Measurements from ENCODE around the gene SUN1. TPM values are rescaled to one million over a fixed set of nuclear protein-coding genes. Genes with fewer than 3 reads are reported as not detected.

Gene SUN1
- total and polyA plus RNA-seq, 2 of the 8 experiments (the other 6 are each of a cell fraction or from before 2014, with no cell fraction given) = 108 to 158 TPM

- POLR2A ChIA-PET (ENCODE audit: partially characterized antibody) = interaction anchor here (1.6 kb wide), 1 partner anchor 29 kb away, joined by 4 read pairs; no protein-coding TSS in a partner anchor
- Histone ChIP-seq H3K4me1 (replicated peaks in 1 of 4; ENCODE audit: control insufficient read depth in 3 of 4, insufficient read depth in 4 of 4, low read length in 3 of 4) (no peaks in the 10 kb centered on the region), H3K79me1 (ENCODE audit: low read depth, low read length) (no peaks in the 10 kb centered on the region; the same call in 1 of the 2 replicates), H3K4me2 (ENCODE audit: insufficient read depth in 1 of 2, low read depth in 2 of 2, low read length in 2 of 2) (no peak overlapping the region), H3K18ac (ENCODE audit: extremely low read depth, low read length) (no peak overlapping the region), H3K23ac (ENCODE audit: insufficient read length) (no peak overlapping the region), H2BK15ac (ENCODE audit: low read length) (no peak overlapping the region), H2AK5ac (ENCODE audit: low read depth, low read length) (no peak overlapping the region), H2AFZ (ENCODE audit: low read length) (no peak overlapping the region), H3K9ac (replicated peaks in 1 of 4; ENCODE audit: extremely low read depth in 1 of 4, low read depth in 3 of 4, low read length in 3 of 4) (no peak overlapping the region), H4K91ac (replicated peaks; ENCODE audit: insufficient read length, low read length) (no peak overlapping the region), H3K79me2 (ENCODE audit: control insufficient read depth in 1 of 2, insufficient read depth in 2 of 2, low read length in 2 of 2) (peaks cover 0 to 1% of the 10 kb centered on the region in 2 experiments; a peak in 1 of 4 replicates), H2BK12ac (ENCODE audit: low read depth, low read length) (no peak overlapping the region), H2BK20ac (ENCODE audit: low read length) (no peak overlapping the region), H3K27me3 (replicated peaks in 1 of 4; ENCODE audit: control insufficient read depth in 3 of 4, extremely low read depth in 1 of 4, insufficient read depth in 3 of 4, low read length in 3 of 4) (no peaks in the 10 kb centered on the region), H4K20me1 (replicated peaks in 1 of 2; ENCODE audit: control insufficient read depth in 1 of 2, insufficient read depth in 2 of 2, low read length in 2 of 2) (peaks cover 3 to 27% of the 10 kb centered on the region in 2 experiments), H3K23me2 (ENCODE audit: low read depth, low read length) (no peaks in the 10 kb centered on the region), H3K36me3 (ENCODE audit: control insufficient read depth in 2 of 4, insufficient read depth in 4 of 4, low read length in 3 of 4) (peaks cover 25 to 77% (median 67%) of the 10 kb centered on the region in 4 experiments), H2BK5ac (ENCODE audit: low read depth, low read length) (no peak overlapping the region), H3K14ac (ENCODE audit: insufficient read length) (no peak overlapping the region), H3K27ac (ENCODE audit: low read depth, low read length) (no peak overlapping the region), H4K8ac (ENCODE audit: extremely low read depth, insufficient read depth, low read length) (no peak overlapping the region), H3K4me3 (ENCODE audit: extremely low read depth in 1 of 4, insufficient read depth in 2 of 4, low read depth in 3 of 4, low read length in 4 of 4) (no peak overlapping the region), H3K9me3 (ENCODE audit: insufficient read depth in 2 of 2, low read depth in 1 of 2, low read length in 1 of 2) (no peaks in the 10 kb centered on the region), H4K5ac (ENCODE audit: insufficient read length, low read depth, low read length) (no peak overlapping the region), H2BK120ac (replicated peaks; ENCODE audit: low read depth, low read length) (no peak overlapping the region), H3K4ac (replicated peaks; ENCODE audit: insufficient read length, low read depth, low read length) (no peak overlapping the region), H3K56ac (replicated peaks; ENCODE audit: insufficient read length, low read depth, low read length) (no peak overlapping the region)
- DNase-seq (ENCODE audit: low read depth in 1 of 2, low spot score in 2 of 2) = no peak
- no peak for FAIRE-seq
- 95% methylated on average over 29 of the region's 30 CpGs; no CpG with 5 or more reads in 1 of the 2 experiments for WGBS, 2 experiments (ENCODE audit: extremely low coverage in 1 of 2, insufficient coverage in 1 of 2, insufficient read length in 1 of 2, insufficient replicate concordance in 2 of 2, low coverage in 1 of 2, low lambda C conversion rate in 2 of 2, missing lambda C conversion rate in 1 of 2)
- TF ChIP-seq RBBP5 (IDR thresholded peaks at IDR 0.05; ENCODE audit: borderline replicate concordance, low read depth, low read length) (no peak), SIX5 (IDR thresholded peaks at IDR 0.05; ENCODE audit: low read depth, low read length) (no peak), CBX8 (IDR thresholded peaks at IDR 0.05; ENCODE audit: borderline replicate concordance, low read depth, low read length) (no peak), EGR1 (IDR thresholded peaks at IDR 0.05; ENCODE audit: borderline replicate concordance, low read depth, low read length) (no peak), MAFK (IDR thresholded peaks at IDR 0.05; ENCODE audit: low read depth, low read length) (no peak), KDM5A (IDR thresholded peaks at IDR 0.05; ENCODE audit: low read length) (no peak), SIN3A (conservative IDR thresholded peaks at IDR 0.05 in 1 of 2, IDR thresholded peaks at IDR 0.05 in 1 of 2; ENCODE audit: low read depth in 1 of 2, low read length in 2 of 2) (no peak), POLR2AphosphoS5 (IDR thresholded peaks at IDR 0.05; ENCODE audit: low read depth, low read length) (no peak), JUND (IDR thresholded peaks at IDR 0.05; ENCODE audit: low read length) (no peak), CHD2 (IDR thresholded peaks at IDR 0.05; ENCODE audit: low read length) (no peak), TEAD4 (IDR thresholded peaks at IDR 0.05; ENCODE audit: low read depth, low read length) (no peak), POLR2A (IDR thresholded peaks at IDR 0.05; ENCODE audit: control extremely low read depth in 1 of 2, low read depth in 2 of 2, low read length in 2 of 2) (no peak), HDAC2 (IDR thresholded peaks at IDR 0.05; ENCODE audit: borderline replicate concordance in 1 of 2, low read depth in 2 of 2, low read length in 2 of 2) (no peak)
- CTCF ChIA-PET (ENCODE audit: partially characterized antibody) = interaction anchor here (0.9 to 1.2 kb wide), 3 partner anchors 14 to 17 kb away, joined by 3 to 4 read pairs (median 3); no protein-coding TSS in a partner anchor
Measured at GRCh38 chr7:856444-857095, 24.3 kb downstream of the SUN1 start.
